PC-9 (cell line): Measurements from ENCODE around the gene ZFP1.

ENCODE experiments used
- EZH2 ChIP-seq: fragments of 200-600 bp; sonication (generic); IDR thresholded peaks from 2 replicates; pipeline ENCODE4 v1.8.0; 2017; ENCODE audit warnings: antibody characterized with exemption, low read depth
- TF ChIP-seq, protein P1 (sequence below): fragments of 200-600 bp; sonication (generic); conservative IDR thresholded peaks from 2 replicates; pipeline ENCODE4 v1.6.1; 2017; ENCODE audit warnings: mixed run types, antibody characterized with exemption, mild to moderate bottlenecking, moderate library complexity

DNA sequence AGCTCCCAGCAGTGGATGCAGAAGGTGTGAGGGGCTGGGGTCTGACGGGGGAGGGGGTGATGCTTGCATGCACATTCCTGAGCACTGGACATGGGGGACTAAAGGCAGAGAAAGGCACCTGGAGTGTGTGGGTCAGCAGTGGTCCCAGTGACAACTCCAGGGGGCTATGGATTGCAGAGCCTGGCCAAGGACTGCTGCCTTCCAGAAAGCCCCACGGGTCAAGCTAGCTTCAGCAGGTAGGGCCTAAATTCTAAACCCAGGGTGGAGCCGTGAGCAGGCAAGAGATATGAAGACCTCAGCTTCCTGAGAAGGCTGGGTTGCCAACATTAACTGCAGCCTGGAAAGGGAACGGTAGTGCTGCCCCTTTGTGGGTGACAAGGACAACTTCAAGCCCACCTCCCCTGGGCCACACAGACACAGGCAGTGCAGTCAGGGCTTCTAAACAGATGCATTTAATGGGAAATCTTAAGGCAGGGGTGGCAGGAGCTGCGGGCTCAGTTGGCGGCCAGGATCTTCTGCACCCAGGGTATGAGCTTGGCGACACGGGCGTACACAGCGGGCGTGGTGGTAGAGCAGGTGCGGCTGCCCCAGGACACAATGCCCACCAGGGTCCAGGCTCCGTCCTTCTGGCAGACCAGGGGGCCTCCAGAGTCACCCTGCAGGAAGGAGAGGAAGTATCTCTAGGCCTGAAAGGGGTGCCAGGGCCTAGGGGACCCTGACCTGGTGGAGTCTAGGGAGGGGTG is 55.5 kb downstream of the ZFP1 start:
- TF ChIP-seq, protein P1, sequence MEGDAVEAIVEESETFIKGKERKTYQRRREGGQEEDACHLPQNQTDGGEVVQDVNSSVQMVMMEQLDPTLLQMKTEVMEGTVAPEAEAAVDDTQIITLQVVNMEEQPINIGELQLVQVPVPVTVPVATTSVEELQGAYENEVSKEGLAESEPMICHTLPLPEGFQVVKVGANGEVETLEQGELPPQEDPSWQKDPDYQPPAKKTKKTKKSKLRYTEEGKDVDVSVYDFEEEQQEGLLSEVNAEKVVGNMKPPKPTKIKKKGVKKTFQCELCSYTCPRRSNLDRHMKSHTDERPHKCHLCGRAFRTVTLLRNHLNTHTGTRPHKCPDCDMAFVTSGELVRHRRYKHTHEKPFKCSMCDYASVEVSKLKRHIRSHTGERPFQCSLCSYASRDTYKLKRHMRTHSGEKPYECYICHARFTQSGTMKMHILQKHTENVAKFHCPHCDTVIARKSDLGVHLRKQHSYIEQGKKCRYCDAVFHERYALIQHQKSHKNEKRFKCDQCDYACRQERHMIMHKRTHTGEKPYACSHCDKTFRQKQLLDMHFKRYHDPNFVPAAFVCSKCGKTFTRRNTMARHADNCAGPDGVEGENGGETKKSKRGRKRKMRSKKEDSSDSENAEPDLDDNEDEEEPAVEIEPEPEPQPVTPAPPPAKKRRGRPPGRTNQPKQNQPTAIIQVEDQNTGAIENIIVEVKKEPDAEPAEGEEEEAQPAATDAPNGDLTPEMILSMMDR = no peak
- no peak for TF ChIP-seq EZH2
